Skeletal muscle satellite cell (primary cell): ENCODE data around the gene ZNF726.
"Not testable (repeated sequence)": the region's sequence is repeated elsewhere in the genome, so short reads cannot be mapped to it uniquely, and the experiment has no call there.

Source experiments
- H3K27me3 ChIP-seq: 2 replicates; pipeline ENCODE4 v1.7.0; 2013; ENCODE audit warnings: low read length; ENCODE audit not compliant: control insufficient read depth, insufficient read depth
- H3K36me3 ChIP-seq: 2 replicates; pipeline ENCODE4 v1.7.0; 2013; ENCODE audit warnings: mild to moderate bottlenecking, control low read depth, low read length; ENCODE audit not compliant: insufficient read depth
- H3K4me1 ChIP-seq: 2 replicates; pipeline ENCODE4 v1.7.0; 2013; ENCODE audit warnings: low read length; ENCODE audit not compliant: control insufficient read depth, insufficient read depth
- H3K4me2 ChIP-seq: 2 replicates; pipeline ENCODE4 v1.7.0; 2013; ENCODE audit warnings: mild to moderate bottlenecking, low read length
- H3K4me3 ChIP-seq: 2 replicates; pipeline ENCODE4 v1.7.0; 2013; ENCODE audit warnings: low read length
- H3K9ac ChIP-seq: 2 replicates; pipeline ENCODE4 v1.7.0; 2013; ENCODE audit warnings: mild to moderate bottlenecking, low read depth, low read length, moderate library complexity
- H3K9me3 ChIP-seq: replicated peaks from 2 replicates; pipeline ENCODE4 v1.7.0; 2013; ENCODE audit warnings: mild to moderate bottlenecking, control low read depth, low read length

Gene ZNF726

DNA sequence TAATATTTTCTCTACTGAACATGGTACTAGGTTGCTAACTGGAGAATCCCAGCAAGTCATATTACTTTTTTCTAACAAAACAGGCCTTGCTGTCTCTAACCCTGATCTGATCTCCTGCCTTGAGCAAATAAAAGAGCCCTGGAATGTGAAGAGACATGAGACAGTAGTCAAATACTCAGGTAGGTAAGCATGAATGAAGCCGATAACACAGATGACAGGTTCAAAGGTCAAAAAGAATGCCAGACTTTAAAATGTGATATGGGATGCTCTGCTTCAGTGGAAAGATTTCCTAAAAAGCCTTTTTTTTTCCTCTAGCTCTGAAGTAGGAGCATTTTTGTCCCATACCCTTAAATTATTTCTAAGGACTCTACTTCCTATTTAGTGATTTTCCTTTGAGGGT, 28.7 kb downstream of the ZNF726 start:
- H3K27me3 ChIP-seq, result no peaks in the 10 kb centered on the region
- H3K4me3 ChIP-seq, result no peak overlapping the region
- no peaks in the 10 kb centered on the region for H3K36me3 ChIP-seq
- no peaks in the 10 kb centered on the region for H3K9me3 ChIP-seq
- no peaks in the 10 kb centered on the region for H3K4me1 ChIP-seq
- no peak overlapping the region for H3K9ac ChIP-seq
- no peak overlapping the region for H3K4me2 ChIP-seq

GRCh38 chr19:23946569-23946968, 31.9 kb downstream of the ZNF726 start:
- Histone ChIP-seq H3K9me3 (no peaks in the 10 kb centered on the region), H3K4me1 (no peaks in the 10 kb centered on the region), H3K36me3 (no peaks in the 10 kb centered on the region), H3K9ac (no peak overlapping the region), H3K27me3 (no peaks in the 10 kb centered on the region), H3K4me3 (no peak overlapping the region), H3K4me2 (no peak overlapping the region)

DNA sequence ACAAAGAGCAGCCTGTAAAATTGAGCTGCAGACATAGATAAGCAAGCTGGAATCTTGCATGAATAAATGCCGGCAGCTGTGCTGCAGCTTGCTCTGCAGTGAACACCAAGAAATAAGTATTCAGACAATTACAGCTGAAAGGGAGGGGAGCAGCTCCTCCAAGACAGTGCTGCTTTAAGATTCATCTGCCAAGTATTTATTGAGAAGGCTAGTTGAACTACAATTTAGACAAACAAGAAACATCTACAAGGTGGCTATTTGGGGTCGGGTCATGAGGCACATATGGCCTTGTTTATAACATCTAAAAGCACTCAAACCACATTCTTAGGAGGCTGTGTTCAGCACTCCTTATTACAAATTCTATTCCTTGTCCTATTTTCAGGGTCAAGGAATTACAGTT, 34.9 kb downstream of the ZNF726 start:
- H3K4me3 ChIP-seq, result no peak overlapping the region
- H3K9me3 ChIP-seq, result no peaks in the 10 kb centered on the region
- H3K4me1 ChIP-seq, result no peaks in the 10 kb centered on the region
- H3K9ac ChIP-seq, result no peak overlapping the region
- no peaks in the 10 kb centered on the region for H3K36me3 ChIP-seq
- no peak overlapping the region for H3K4me2 ChIP-seq
- no peaks in the 10 kb centered on the region for H3K27me3 ChIP-seq

- no peaks in the 10 kb centered on the region for H3K36me3 ChIP-seq
- H3K4me3 ChIP-seq, result no peak overlapping the region
- H3K4me1 ChIP-seq, result peaks cover 5% of the 10 kb centered on the region
- peaks cover 6% of the 10 kb centered on the region for H3K9me3 ChIP-seq
- no peaks in the 10 kb centered on the region for H3K27me3 ChIP-seq
- H3K4me2 ChIP-seq, result no peak overlapping the region
- no peak overlapping the region for H3K9ac ChIP-seq
These were observed 41.4 kb downstream of the ZNF726 start for GRCh38 chr19:23956051-23956450.

GRCh38 chr19:23957660-23958281, 43.1 kb downstream of the ZNF726 start:
- Histone ChIP-seq H3K36me3 (no peaks in the 10 kb centered on the region), H3K4me3 (peak overlapping the region; percentile 18), H3K4me1 (peaks cover 5% of the 10 kb centered on the region), H3K9ac (no peak overlapping the region), H3K27me3 (no peaks in the 10 kb centered on the region), H3K9me3 (peaks cover 6% of the 10 kb centered on the region), H3K4me2 (no peak overlapping the region)

DNA sequence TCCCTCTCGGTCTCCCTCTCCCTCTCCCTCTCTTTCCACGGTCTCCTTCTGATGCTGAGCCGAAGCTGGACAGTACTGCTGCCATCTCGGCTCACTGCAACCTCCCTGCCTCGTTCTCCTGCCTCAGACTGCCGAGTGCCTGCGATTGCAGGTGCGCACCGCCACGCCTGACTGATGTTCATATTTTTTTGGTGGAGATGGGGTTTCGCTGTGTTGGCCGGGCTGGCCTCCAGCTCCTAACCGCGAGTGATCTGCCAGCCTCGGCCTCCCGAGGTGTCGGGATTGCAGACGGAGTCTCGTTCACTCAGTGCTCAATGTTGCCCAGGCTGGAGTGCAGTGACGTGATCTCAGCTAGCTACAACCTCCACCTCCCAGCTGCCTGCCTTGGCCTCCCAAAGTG, 48.7 kb downstream of the ZNF726 start:
- H3K4me2 ChIP-seq, H3K9me3 ChIP-seq, H3K4me1 ChIP-seq, H3K36me3 ChIP-seq, H3K9ac ChIP-seq, H3K4me3 ChIP-seq, H3K27me3 ChIP-seq: not testable (repeated sequence)

GRCh38 chr19:23963881-23964280, 49.2 kb downstream of the ZNF726 start:
- H3K27me3 ChIP-seq, H3K4me3 ChIP-seq, H3K4me2 ChIP-seq, H3K36me3 ChIP-seq, H3K9me3 ChIP-seq, H3K4me1 ChIP-seq, H3K9ac ChIP-seq: not testable (repeated sequence)

- not testable (repeated sequence) for H3K36me3 ChIP-seq, H3K27me3 ChIP-seq, H3K9ac ChIP-seq, H3K4me1 ChIP-seq, H3K9me3 ChIP-seq, H3K4me2 ChIP-seq, H3K4me3 ChIP-seq
These were observed 49.6 kb downstream of the ZNF726 start for GRCh38 chr19:23964334-23964733.

GRCh38 chr19:23969630-23970029, 54.9 kb downstream of the ZNF726 start:
- H3K4me1 ChIP-seq, result no peaks in the 10 kb centered on the region
- no peak overlapping the region for H3K4me2 ChIP-seq
- H3K36me3 ChIP-seq, result no peaks in the 10 kb centered on the region
- H3K27me3 ChIP-seq, result peaks cover 5% of the 10 kb centered on the region
- no peaks in the 10 kb centered on the region for H3K9me3 ChIP-seq
- no peak overlapping the region for H3K9ac ChIP-seq
- no peak overlapping the region for H3K4me3 ChIP-seq

- Histone ChIP-seq H3K4me1 (no peaks in the 10 kb centered on the region), H3K4me2 (no peak overlapping the region), H3K9ac (no peak overlapping the region), H3K36me3 (no peaks in the 10 kb centered on the region), H3K27me3 (peaks cover 5% of the 10 kb centered on the region), H3K9me3 (no peaks in the 10 kb centered on the region), H3K4me3 (no peak overlapping the region)
These were observed 56.9 kb downstream of the ZNF726 start for GRCh38 chr19:23971598-23971997.

DNA sequence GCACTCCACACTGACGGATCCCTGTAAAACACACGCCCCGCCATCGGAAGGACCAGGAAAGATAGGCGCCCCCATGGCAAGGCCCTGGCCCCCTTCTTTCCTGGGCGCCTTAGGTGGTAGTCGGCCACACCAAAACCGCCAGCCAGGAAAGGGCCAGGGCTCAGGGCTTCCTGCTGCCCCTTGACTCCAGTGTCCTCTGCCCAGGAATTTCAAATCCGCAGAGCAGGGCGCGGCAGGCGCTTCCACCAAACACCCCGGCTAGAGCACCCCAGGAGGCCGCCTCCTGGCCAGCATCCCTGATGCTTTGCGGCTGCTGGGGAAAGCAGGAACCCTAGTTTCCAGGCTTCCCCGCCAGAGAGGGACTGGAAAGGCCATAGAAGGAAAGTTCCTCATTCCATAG, 57.5 kb downstream of the ZNF726 start:
- Histone ChIP-seq H3K9ac (no peak overlapping the region), H3K9me3 (no peaks in the 10 kb centered on the region), H3K4me3 (no peak overlapping the region), H3K4me2 (no peak overlapping the region), H3K4me1 (no peaks in the 10 kb centered on the region), H3K27me3 (peaks cover 5% of the 10 kb centered on the region), H3K36me3 (no peaks in the 10 kb centered on the region)

GRCh38 chr19:23974941-23975340, 60.3 kb downstream of the ZNF726 start:
- Histone ChIP-seq H3K4me3 (no peak overlapping the region), H3K9me3 (no peaks in the 10 kb centered on the region), H3K4me2 (no peak overlapping the region), H3K4me1 (no peaks in the 10 kb centered on the region), H3K36me3 (no peaks in the 10 kb centered on the region), H3K27me3 (peaks cover 5% of the 10 kb centered on the region), H3K9ac (no peak overlapping the region)
